Erythroblast (primary cell): ENCODE measurements around the gene MTHFD1L.

Experiments used
- GATA1 ChIP-seq: IDR thresholded peaks from 2 replicates; pipeline ENCODE4 v1.6.1; 2011; ENCODE audit warnings: low read depth, mild to moderate bottlenecking, control low read depth, low read length, moderate library complexity
- POLR2A ChIP-seq: IDR thresholded peaks from 2 replicates; pipeline ENCODE4 v1.6.1; 2011; ENCODE audit warnings: mild to moderate bottlenecking, low read length

GRCh38 chr6:151140767-151141166 lies 275.3 kb downstream of the MTHFD1L start:
- TF ChIP-seq POLR2A (no peak), GATA1 (no peak)
